ENCODE measurements around the gene TAF6L. TPM values are rescaled to one million over a fixed set of nuclear protein-coding genes. Genes with fewer than 3 reads are reported as not detected.
A peak's percentile ranks its signal among the peaks of the same experiment; 100 is the strongest.

The TAF6L gene
- total and polyA plus RNA-seq, 8 donors, result 4.6 to 35.0 (median 12.6) TPM

GRCh38 chr11:62794201-62794775 lies 23.1 kb downstream of the TAF6L start:
- TF ChIP-seq, protein P1, sequence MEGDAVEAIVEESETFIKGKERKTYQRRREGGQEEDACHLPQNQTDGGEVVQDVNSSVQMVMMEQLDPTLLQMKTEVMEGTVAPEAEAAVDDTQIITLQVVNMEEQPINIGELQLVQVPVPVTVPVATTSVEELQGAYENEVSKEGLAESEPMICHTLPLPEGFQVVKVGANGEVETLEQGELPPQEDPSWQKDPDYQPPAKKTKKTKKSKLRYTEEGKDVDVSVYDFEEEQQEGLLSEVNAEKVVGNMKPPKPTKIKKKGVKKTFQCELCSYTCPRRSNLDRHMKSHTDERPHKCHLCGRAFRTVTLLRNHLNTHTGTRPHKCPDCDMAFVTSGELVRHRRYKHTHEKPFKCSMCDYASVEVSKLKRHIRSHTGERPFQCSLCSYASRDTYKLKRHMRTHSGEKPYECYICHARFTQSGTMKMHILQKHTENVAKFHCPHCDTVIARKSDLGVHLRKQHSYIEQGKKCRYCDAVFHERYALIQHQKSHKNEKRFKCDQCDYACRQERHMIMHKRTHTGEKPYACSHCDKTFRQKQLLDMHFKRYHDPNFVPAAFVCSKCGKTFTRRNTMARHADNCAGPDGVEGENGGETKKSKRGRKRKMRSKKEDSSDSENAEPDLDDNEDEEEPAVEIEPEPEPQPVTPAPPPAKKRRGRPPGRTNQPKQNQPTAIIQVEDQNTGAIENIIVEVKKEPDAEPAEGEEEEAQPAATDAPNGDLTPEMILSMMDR (IDR thresholded peaks at IDR 0.05), result no peak
- TF ChIP-seq POLR2A (IDR thresholded peaks at IDR 0.05) (no peak), POLR2AphosphoS5 (IDR thresholded peaks at IDR 0.05) (no peak), EP300 (IDR thresholded peaks at IDR 0.05) (no peak)
- no peaks in the 10 kb centered on the region for H3K9me3 ChIP-seq
- intact Hi-C loops (cut with DNase I; ENCODE audit: low total_unique reads), result loop anchor here (10.0 kb wide), 1 partner anchor 61 kb away; no protein-coding TSS in a partner anchor
- H3K27me3 ChIP-seq, result no peaks in the 10 kb centered on the region
- H3K36me3 ChIP-seq, result peaks cover 59 to 88% (median 85%) of the 10 kb centered on the region in 4 donors
- peaks cover 24 to 38% (median 35%) of the 10 kb centered on the region in 4 donors for H3K4me1 ChIP-seq
- DNase-seq, result no peak
- peak overlapping the region in 1 of 5 donors; percentile 88 for H3K27ac ChIP-seq
- 86 to 91% (median 89%) methylated on average over 8 of the region's 8 CpGs for WGBS, 5 donors
- H3K4me3 ChIP-seq, result no peak overlapping the region

DNA sequence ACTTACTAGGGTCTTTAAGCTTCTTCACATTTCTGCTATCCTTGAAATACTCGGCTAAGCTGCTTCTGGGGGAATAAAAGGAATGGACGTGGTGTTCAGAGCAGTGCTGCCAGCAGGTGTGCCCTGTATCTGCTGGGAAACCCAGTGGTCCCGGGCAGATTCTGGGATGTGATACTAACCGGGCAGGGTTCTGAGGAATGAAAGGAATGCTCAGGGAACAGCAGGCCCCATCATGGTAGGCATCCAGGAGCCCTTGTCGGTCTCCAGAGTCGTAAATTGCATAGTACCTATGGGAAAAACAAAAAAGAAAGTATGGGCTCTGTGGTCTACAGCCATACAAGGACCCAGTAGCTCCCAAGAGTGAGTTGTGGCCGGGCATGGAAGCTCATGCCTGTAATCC lies 25.1 kb downstream of the TAF6L start:
- intact Hi-C loops (cut with DNase I; ENCODE audit: low total_unique reads), result loop anchor here (10.0 kb wide), 1 partner anchor 59 kb away; no protein-coding TSS in a partner anchor
- H3K9me3 ChIP-seq, result no peaks in the 10 kb centered on the region
- peaks cover 75 to 92% (median 92%) of the 10 kb centered on the region in 4 donors for H3K36me3 ChIP-seq
- peak overlapping the region in 1 of 5 donors; percentile 2 for H3K27ac ChIP-seq
- H3K4me3 ChIP-seq, result no peak overlapping the region
- peaks cover 9 to 18% (median 15%) of the 10 kb centered on the region in 4 donors for H3K4me1 ChIP-seq
- H3K27me3 ChIP-seq, result no peaks in the 10 kb centered on the region
- no peak for TF ChIP-seq EP300 (IDR thresholded peaks at IDR 0.05)
- TF ChIP-seq POLR2AphosphoS5 (IDR thresholded peaks at IDR 0.05), result no peak
- TF ChIP-seq, protein P1 (IDR thresholded peaks at IDR 0.05), result no peak
- TF ChIP-seq POLR2A (IDR thresholded peaks at IDR 0.05), result no peak
- DNase-seq, result no peak
- WGBS, 5 donors, result 89 to 95% (median 91%) methylated on average over 7 of the region's 7 CpGs

- H3K36me3 ChIP-seq, result peaks cover 87 to 93% (median 92%) of the 10 kb centered on the region in 4 donors
- 89 to 93% (median 90%) methylated on average over 7 to 10 of the region's 10 CpGs for WGBS, 5 donors
- no peak overlapping the region for H3K27ac ChIP-seq
- H3K4me3 ChIP-seq, result no peak overlapping the region
- peaks cover 6 to 26% (median 18%) of the 10 kb centered on the region in 4 donors for H3K4me1 ChIP-seq
- H3K9me3 ChIP-seq, result no peaks in the 10 kb centered on the region
- no peak for TF ChIP-seq POLR2A (IDR thresholded peaks at IDR 0.05)
- no peak for TF ChIP-seq EP300 (IDR thresholded peaks at IDR 0.05)
- TF ChIP-seq, protein P1 (IDR thresholded peaks at IDR 0.05), result no peak
- TF ChIP-seq POLR2AphosphoS5 (IDR thresholded peaks at IDR 0.05), result no peak
- intact Hi-C loops (cut with DNase I; ENCODE audit: low total_unique reads), result loop anchor here (10.0 kb wide), 1 partner anchor 55 kb away; no protein-coding TSS in a partner anchor
- H3K27me3 ChIP-seq, result no peaks in the 10 kb centered on the region
- no peak for DNase-seq
These were observed 28.3 kb downstream of the TAF6L start for GRCh38 chr11:62799486-62799885.

- no peak for TF ChIP-seq POLR2A (IDR thresholded peaks at IDR 0.05)
- TF ChIP-seq, protein P1 (IDR thresholded peaks at IDR 0.05), result no peak
- TF ChIP-seq POLR2AphosphoS5 (IDR thresholded peaks at IDR 0.05), result no peak
- TF ChIP-seq EP300 (IDR thresholded peaks at IDR 0.05), result no peak
- DNase-seq, result no peak
- peaks cover 71 to 77% (median 76%) of the 10 kb centered on the region in 4 donors for H3K36me3 ChIP-seq
- H3K4me3 ChIP-seq, result no peak overlapping the region
- H3K27ac ChIP-seq, result no peak overlapping the region
- intact Hi-C loops (cut with DNase I; ENCODE audit: low total_unique reads), result no loop called here
- 85 to 95% (median 93%) methylated on average over 4 of the region's 4 CpGs for WGBS, 5 donors
- peaks cover 11 to 31% (median 24%) of the 10 kb centered on the region in 4 donors for H3K4me1 ChIP-seq
- H3K9me3 ChIP-seq, result no peaks in the 10 kb centered on the region
- no peaks in the 10 kb centered on the region for H3K27me3 ChIP-seq
These were observed 29.9 kb downstream of the TAF6L start for GRCh38 chr11:62801071-62801470.

Measured in stomach (tissue), 9 donors.